WTC11 (cell line): ENCODE measurements around the gene FGFR2. TPM values are rescaled to one million over a fixed set of nuclear protein-coding genes. Genes with fewer than 3 reads are reported as not detected.
A peak's percentile ranks its signal among the peaks of the same experiment; 100 is the strongest.

Source experiments
- ATAC-seq: fragments of 200-7000 bp; cut with Tn5 transposase; 2 replicates; pipeline ENCODE4 v1.10.0; 2021; ENCODE audit warnings: mild to moderate bottlenecking, moderate library complexity
- CTCF ChIA-PET: fragments of 300-600 bp; sonication (Branson Sonifier 250); formaldehyde crosslinking; loops from one replicate; lab custom pipeline; 2021; ENCODE audit warnings: antibody characterized with exemption; lab: Charles Lee
- POLR2A ChIA-PET: fragments of 350-600 bp; sonication (Branson Sonifier 250); formaldehyde crosslinking; loops from one replicate; lab custom pipeline; 2021; ENCODE audit warnings: antibody characterized with exemption; lab: Charles Lee
- DNase-seq: peaks from one replicate; pipeline ENCODE4 v3.0.0; 2021; ENCODE audit warnings: low spot score
- H3K27ac Mint-ChIP-seq: 2 replicates; pipeline ENCODE4 v1.8.0; 2021; ENCODE audit warnings: mixed read lengths
- H3K27me3 Mint-ChIP-seq: 2 replicates; pipeline ENCODE4 v1.8.0; 2021; ENCODE audit warnings: low read depth, mild to moderate bottlenecking, moderate library complexity, mixed read lengths
- H3K36me3 Mint-ChIP-seq: 2 replicates; pipeline ENCODE4 v1.8.0; 2021; ENCODE audit warnings: mixed read lengths
- H3K4me1 Mint-ChIP-seq: 2 replicates; pipeline ENCODE4 v1.8.0; 2022; ENCODE audit warnings: mixed read lengths
- H3K4me3 Mint-ChIP-seq: 2 replicates; pipeline ENCODE4 v1.8.0; 2021; ENCODE audit warnings: mild to moderate bottlenecking, moderate library complexity, mixed read lengths
- H3K9me3 Mint-ChIP-seq: 2 replicates; pipeline ENCODE4 v1.8.0; 2021; ENCODE audit warnings: mixed read lengths
- FOXJ3 ChIP-seq: sonication (generic); formaldehyde crosslinking; IDR thresholded peaks from 2 replicates; pipeline ENCODE4 v1.9.0; 2021; ENCODE audit warnings: missing genetic modification reagents, mild to moderate bottlenecking, borderline replicate concordance
- GABPB1 ChIP-seq: sonication (generic); formaldehyde crosslinking; IDR thresholded peaks from 2 replicates; pipeline ENCODE4 v1.8.1; 2023; ENCODE audit warnings: mild to moderate bottlenecking, missing genetic modification reagents
- GTF2I ChIP-seq: fragments of 250-450 bp; sonication (Bioruptor Pico); conservative IDR thresholded peaks from 2 replicates; pipeline ENCODE4 v1.4.0; 2021; ENCODE audit warnings: mild to moderate bottlenecking
- PRDM15 ChIP-seq: sonication (generic); formaldehyde crosslinking; IDR thresholded peaks from 2 replicates; pipeline ENCODE4 v1.8.0; 2022; ENCODE audit warnings: missing genetic modification reagents
- PRRX2 ChIP-seq: fragments of 250-450 bp; sonication (Bioruptor Pico); IDR thresholded peaks from 2 replicates; pipeline ENCODE4 v1.8.0; 2021; ENCODE audit warnings: mild to moderate bottlenecking
- RELA ChIP-seq: sonication (generic); formaldehyde crosslinking; IDR thresholded peaks from 2 replicates; pipeline ENCODE4 v1.8.1; 2022; ENCODE audit warnings: missing genetic modification reagents, mild to moderate bottlenecking, borderline replicate concordance
- SMAD4 ChIP-seq: sonication (generic); formaldehyde crosslinking; IDR thresholded peaks from 2 replicates; pipeline ENCODE4 v1.8.0; 2022; ENCODE audit warnings: mild to moderate bottlenecking, missing genetic modification reagents
- TEAD4 ChIP-seq: sonication (generic); formaldehyde crosslinking; IDR thresholded peaks from 2 replicates; pipeline ENCODE4 v1.8.0; 2022; ENCODE audit warnings: mild to moderate bottlenecking, missing genetic modification reagents
- ZNF121 ChIP-seq: sonication (generic); formaldehyde crosslinking; IDR thresholded peaks from 2 replicates; pipeline ENCODE4 v1.8.0; 2023; ENCODE audit warnings: missing genetic modification reagents
- ZNF396 ChIP-seq: fragments of 250-450 bp; sonication (Bioruptor Pico); IDR thresholded peaks from 2 replicates; pipeline ENCODE4 v1.8.0; 2021; ENCODE audit warnings: mild to moderate bottlenecking, moderate library complexity, borderline replicate concordance
- ZNF671 ChIP-seq: fragments of 250-450 bp; sonication (Bioruptor Pico); IDR thresholded peaks from 2 replicates; pipeline ENCODE4 v1.8.0; 2021; ENCODE audit warnings: mild to moderate bottlenecking
- total RNA-seq: library from RNA; stranded (reverse); gene quantifications from 3 replicates; pipeline ENCODE4 v1.2.3, GENCODE V29; 2021
- TF ChIP-seq, protein P1 (sequence below): sonication (generic); formaldehyde crosslinking; IDR thresholded peaks from 2 replicates; pipeline ENCODE4 v1.8.0; 2023; ENCODE audit warnings: missing genetic modification reagents, mild to moderate bottlenecking, borderline replicate concordance
- TF ChIP-seq, protein P2 (sequence below): sonication (generic); formaldehyde crosslinking; IDR thresholded peaks from 2 replicates; pipeline ENCODE4 v1.8.0; 2023; ENCODE audit warnings: mild to moderate bottlenecking, missing genetic modification reagents
- TF ChIP-seq, protein P3 (sequence below): sonication (generic); formaldehyde crosslinking; IDR thresholded peaks from 2 replicates; pipeline ENCODE4 v1.8.0; 2023; ENCODE audit warnings: missing genetic modification reagents
- TF ChIP-seq, protein P4 (sequence below): sonication (generic); formaldehyde crosslinking; IDR thresholded peaks from 2 replicates; pipeline ENCODE4 v1.8.1; 2023; ENCODE audit warnings: mild to moderate bottlenecking, missing genetic modification reagents, moderate library complexity

The FGFR2 gene
- total RNA-seq, 1 experiment from 2014 or later: 95.0 TPM

GRCh38 chr10:121568275-121568674 is 30.0 kb downstream of the FGFR2 start (continued):
- TF ChIP-seq, protein P1, sequence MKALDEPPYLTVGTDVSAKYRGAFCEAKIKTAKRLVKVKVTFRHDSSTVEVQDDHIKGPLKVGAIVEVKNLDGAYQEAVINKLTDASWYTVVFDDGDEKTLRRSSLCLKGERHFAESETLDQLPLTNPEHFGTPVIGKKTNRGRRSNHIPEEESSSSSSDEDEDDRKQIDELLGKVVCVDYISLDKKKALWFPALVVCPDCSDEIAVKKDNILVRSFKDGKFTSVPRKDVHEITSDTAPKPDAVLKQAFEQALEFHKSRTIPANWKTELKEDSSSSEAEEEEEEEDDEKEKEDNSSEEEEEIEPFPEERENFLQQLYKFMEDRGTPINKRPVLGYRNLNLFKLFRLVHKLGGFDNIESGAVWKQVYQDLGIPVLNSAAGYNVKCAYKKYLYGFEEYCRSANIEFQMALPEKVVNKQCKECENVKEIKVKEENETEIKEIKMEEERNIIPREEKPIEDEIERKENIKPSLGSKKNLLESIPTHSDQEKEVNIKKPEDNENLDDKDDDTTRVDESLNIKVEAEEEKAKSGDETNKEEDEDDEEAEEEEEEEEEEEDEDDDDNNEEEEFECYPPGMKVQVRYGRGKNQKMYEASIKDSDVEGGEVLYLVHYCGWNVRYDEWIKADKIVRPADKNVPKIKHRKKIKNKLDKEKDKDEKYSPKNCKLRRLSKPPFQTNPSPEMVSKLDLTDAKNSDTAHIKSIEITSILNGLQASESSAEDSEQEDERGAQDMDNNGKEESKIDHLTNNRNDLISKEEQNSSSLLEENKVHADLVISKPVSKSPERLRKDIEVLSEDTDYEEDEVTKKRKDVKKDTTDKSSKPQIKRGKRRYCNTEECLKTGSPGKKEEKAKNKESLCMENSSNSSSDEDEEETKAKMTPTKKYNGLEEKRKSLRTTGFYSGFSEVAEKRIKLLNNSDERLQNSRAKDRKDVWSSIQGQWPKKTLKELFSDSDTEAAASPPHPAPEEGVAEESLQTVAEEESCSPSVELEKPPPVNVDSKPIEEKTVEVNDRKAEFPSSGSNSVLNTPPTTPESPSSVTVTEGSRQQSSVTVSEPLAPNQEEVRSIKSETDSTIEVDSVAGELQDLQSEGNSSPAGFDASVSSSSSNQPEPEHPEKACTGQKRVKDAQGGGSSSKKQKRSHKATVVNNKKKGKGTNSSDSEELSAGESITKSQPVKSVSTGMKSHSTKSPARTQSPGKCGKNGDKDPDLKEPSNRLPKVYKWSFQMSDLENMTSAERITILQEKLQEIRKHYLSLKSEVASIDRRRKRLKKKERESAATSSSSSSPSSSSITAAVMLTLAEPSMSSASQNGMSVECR (CRISPR knock-in tag): no peak
- TF ChIP-seq PRRX2 (no peak), FOXJ3 (no peak), RELA (no peak), ZNF121 (no peak), GTF2I (CRISPR knock-in tag) (no peak), PRDM15 (no peak), SMAD4 (CRISPR knock-in tag) (no peak), TEAD4 (CRISPR knock-in tag) (no peak), ZNF671 (CRISPR knock-in tag) (no peak)
- TF ChIP-seq, protein P2, sequence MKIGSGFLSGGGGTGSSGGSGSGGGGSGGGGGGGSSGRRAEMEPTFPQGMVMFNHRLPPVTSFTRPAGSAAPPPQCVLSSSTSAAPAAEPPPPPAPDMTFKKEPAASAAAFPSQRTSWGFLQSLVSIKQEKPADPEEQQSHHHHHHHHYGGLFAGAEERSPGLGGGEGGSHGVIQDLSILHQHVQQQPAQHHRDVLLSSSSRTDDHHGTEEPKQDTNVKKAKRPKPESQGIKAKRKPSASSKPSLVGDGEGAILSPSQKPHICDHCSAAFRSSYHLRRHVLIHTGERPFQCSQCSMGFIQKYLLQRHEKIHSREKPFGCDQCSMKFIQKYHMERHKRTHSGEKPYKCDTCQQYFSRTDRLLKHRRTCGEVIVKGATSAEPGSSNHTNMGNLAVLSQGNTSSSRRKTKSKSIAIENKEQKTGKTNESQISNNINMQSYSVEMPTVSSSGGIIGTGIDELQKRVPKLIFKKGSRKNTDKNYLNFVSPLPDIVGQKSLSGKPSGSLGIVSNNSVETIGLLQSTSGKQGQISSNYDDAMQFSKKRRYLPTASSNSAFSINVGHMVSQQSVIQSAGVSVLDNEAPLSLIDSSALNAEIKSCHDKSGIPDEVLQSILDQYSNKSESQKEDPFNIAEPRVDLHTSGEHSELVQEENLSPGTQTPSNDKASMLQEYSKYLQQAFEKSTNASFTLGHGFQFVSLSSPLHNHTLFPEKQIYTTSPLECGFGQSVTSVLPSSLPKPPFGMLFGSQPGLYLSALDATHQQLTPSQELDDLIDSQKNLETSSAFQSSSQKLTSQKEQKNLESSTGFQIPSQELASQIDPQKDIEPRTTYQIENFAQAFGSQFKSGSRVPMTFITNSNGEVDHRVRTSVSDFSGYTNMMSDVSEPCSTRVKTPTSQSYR: no peak
- TF ChIP-seq, protein P3, sequence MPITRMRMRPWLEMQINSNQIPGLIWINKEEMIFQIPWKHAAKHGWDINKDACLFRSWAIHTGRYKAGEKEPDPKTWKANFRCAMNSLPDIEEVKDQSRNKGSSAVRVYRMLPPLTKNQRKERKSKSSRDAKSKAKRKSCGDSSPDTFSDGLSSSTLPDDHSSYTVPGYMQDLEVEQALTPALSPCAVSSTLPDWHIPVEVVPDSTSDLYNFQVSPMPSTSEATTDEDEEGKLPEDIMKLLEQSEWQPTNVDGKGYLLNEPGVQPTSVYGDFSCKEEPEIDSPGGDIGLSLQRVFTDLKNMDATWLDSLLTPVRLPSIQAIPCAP (CRISPR knock-in tag): no peak
- TF ChIP-seq, protein P4, sequence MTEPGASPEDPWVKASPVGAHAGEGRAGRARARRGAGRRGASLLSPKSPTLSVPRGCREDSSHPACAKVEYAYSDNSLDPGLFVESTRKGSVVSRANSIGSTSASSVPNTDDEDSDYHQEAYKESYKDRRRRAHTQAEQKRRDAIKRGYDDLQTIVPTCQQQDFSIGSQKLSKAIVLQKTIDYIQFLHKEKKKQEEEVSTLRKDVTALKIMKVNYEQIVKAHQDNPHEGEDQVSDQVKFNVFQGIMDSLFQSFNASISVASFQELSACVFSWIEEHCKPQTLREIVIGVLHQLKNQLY (CRISPR knock-in tag): no peak

DNA sequence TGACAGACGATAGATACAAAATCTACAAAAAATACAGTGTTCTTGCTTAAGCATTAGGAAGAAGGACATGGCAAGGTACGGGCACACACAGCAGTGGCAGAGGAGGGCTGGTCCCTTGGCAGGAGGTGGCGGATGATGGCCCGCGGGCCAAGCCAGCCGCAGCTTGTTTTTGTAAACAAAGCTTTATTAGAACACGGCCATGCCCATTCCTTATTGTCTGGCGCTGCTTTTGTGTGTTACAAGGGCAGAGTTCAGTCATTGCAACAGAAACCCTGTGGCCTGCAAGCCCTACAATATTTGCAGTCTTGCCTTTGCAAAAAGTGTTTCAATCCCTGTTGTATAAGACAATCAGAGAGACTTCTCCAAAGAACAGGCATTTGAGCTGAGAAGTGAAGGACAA is 30.7 kb downstream of the FGFR2 start:
- TF ChIP-seq ZNF396 (CRISPR knock-in tag) (no peak), GABPB1 (CRISPR knock-in tag) (0 out of 2 replicates have a peak, but pooled peaks have one; percentile 32)
- peaks cover 32% of the 10 kb centered on the region for H3K36me3 Mint-ChIP-seq
- H3K9me3 Mint-ChIP-seq: no peaks in the 10 kb centered on the region
- H3K4me3 Mint-ChIP-seq: no peak overlapping the region
- CTCF ChIA-PET: interaction anchor here (1.4 kb wide), 1 partner anchor 41 kb away, joined by 5 read pairs; no protein-coding TSS in a partner anchor
- ATAC-seq: no peak
- H3K27ac Mint-ChIP-seq: peak overlapping the region; percentile 59; the same call in 1 of the 2 replicates
- no peaks in the 10 kb centered on the region for H3K27me3 Mint-ChIP-seq
- peaks cover 68% of the 10 kb centered on the region for H3K4me1 Mint-ChIP-seq
- POLR2A ChIA-PET: no interaction called here
- no peak for DNase-seq
